Choroid plexus epithelial cell (primary cell): ENCODE data around the gene NKPD1.

Source experiments
- DNase-seq: peaks from one replicate; pipeline ENCODE4 v3.0.0-alpha.2; 2010; ENCODE audit warnings: low read depth
- H3K4me3 ChIP-seq: 2 replicates; pipeline ENCODE4 v1.5.1; 2011; ENCODE audit warnings: low read depth, mild to moderate bottlenecking, control low read depth, low read length, moderate library complexity
- CTCF ChIP-seq: conservative IDR thresholded peaks from 2 replicates; pipeline ENCODE4 v1.5.1; 2011; ENCODE audit warnings: low read depth, mild to moderate bottlenecking, control low read depth, inconsistent platforms, low read length, moderate library complexity

The NKPD1 gene

GRCh38 chr19:45149129-45149528 lies 11.7 kb downstream of the NKPD1 start:
- DNase-seq, result no peak
- TF ChIP-seq CTCF, result no peak
- no peak overlapping the region for H3K4me3 ChIP-seq

GRCh38 chr19:45147835-45148676 lies 12.7 kb downstream of the NKPD1 start:
- no peak for DNase-seq
- H3K4me3 ChIP-seq, result no peak overlapping the region
- TF ChIP-seq CTCF, result peak; percentile 20

- H3K4me3 ChIP-seq, result no peak overlapping the region
- no peak for DNase-seq
- TF ChIP-seq CTCF, result no peak
Observed at GRCh38 chr19:45146741-45147205, 14.0 kb downstream of the NKPD1 start.

GRCh38 chr19:45146251-45146650 lies 14.5 kb downstream of the NKPD1 start:
- TF ChIP-seq CTCF, result no peak
- no peak overlapping the region for H3K4me3 ChIP-seq

GRCh38 chr19:45145270-45146189 lies 15.3 kb downstream of the NKPD1 start:
- no peak for DNase-seq
- no peak overlapping the region for H3K4me3 ChIP-seq
- no peak for TF ChIP-seq CTCF

More at GRCh38 chr19:45146251-45146650, 14.5 kb downstream of the NKPD1 start:
- no peak for DNase-seq

GRCh38 chr19:45144431-45145269 lies 16.1 kb downstream of the NKPD1 start:
- DNase-seq, result no peak
- H3K4me3 ChIP-seq, result no peak overlapping the region
- TF ChIP-seq CTCF, result no peak
